GM21367 (cell line): Measurements from ENCODE around the gene FABP7.

ENCODE experiments used
- ATAC-seq: cut with Tn5 transposase; IDR thresholded peaks from one replicate; pipeline ENCODE4 v1.9.1; 2021; ENCODE audit not compliant: unreplicated experiment

FABP7 gene

GRCh38 chr6:122832459-122832858, 52.9 kb downstream of the FABP7 start:
- ATAC-seq = no peak

DNA sequence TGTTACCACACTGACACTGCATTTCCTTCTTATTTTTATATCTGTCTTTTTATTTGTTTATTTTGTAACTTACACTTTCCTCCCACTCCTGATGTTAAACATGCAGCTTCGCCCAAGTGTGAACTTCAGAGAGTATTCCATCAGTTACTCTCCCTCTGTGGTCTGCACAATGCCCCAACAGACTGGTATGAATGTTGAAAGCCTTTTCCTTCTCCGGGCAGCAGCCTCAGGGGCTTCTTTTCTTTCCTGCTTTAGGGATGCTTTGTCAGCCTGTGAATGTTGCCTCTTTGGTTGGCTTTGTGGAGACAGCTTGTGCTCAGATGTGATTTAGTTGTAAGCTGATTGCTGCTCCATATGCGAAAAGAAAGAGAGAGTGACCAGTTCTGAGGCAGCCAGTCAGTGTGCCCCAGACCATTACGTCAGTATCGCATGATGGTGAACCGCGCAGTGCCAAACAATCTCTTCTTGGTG, 53.5 kb downstream of the FABP7 start:
- ATAC-seq = no peak
